ENCODE results near the gene RPL3.
A peak's percentile ranks its signal among the peaks of the same experiment; 100 is the strongest.
"Not testable (repeated sequence)": the region's sequence is repeated elsewhere in the genome, so short reads cannot be mapped to it uniquely, and the experiment has no call there.

The RPL3 gene

DNA sequence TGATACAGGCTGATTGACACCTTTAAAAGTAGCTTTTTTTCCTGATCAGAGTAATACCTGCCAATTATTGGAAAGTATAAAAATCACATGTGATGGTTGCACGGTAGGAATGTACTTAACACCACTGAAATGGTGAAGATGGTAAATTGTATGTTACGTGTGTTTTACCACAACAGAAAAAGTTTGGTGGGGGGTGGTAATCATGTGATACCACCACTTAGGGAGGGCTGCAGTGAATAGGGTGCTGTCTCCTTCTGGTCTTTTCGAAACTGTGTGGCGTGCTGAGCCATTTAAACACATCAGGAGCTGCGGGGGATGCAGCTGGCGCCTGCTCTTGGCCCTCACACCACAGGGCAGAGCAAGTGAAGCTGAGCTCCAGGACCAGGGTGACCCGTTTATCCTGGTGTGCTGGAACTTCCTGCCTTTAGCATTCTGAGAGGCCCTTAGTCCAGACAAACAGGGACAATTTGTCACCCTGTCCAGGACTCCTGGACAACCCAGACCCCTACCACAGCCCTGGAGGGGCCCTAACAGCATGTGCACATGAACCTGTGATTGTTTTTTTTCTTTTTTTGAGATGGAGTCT lies 33.0 kb upstream of the RPL3 start:
- DNase-seq = no peak

GRCh38 chr22:39351689-39352214 lies 32.3 kb upstream of the RPL3 start:
- DNase-seq = no peak

DNA sequence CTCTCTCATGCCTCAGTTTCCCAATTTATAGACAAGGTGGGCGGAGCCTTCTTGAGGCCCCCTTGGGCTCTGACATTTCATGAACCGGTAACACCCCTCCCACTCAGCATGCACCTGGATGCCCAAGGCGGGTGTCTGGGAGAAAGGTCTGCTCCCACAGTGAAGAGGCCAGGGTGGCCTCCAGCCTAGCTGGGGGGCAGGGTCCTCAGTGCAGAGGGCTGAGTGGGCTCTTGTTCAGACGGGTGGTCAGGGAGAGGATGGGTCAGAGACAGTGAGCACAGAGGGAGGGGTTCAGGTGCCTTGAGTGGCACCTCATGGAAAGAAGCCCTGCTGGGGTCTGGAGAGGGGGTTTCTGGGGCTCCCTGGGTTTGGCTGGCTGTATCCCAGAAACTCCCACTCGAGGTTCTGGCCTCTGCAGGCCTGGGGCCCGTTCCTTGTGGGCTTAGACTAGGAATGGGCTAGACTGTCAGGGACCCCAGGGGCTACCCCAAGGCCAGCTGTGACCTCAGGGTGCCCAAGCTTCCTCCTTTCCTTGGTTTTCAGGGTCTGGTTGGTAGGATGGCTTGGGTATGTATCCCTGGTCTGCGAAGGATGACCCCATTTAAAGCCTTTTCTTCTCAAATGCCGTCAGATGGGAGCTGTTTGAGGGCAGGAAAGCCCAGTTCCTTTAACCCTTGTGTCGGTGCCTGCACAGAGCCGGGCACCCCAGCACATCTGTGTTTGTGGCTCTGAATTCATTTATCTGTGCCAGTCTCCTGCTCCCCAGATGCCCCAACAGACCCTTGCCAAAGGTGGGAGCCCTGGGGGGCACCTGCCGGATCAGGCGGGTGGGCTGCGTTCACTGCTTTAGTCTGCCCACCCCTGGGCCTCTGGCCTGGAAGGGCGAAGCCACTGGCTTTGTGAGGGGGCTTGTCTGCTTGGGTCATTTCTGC lies 31.6 kb upstream of the RPL3 start:
- no peak for DNase-seq

GRCh38 chr22:39349967-39350726 lies 30.7 kb upstream of the RPL3 start, which contains the start of gene SYNGR1:
TSS of gene SYNGR1 (plus strand) at chr22:39349991. CDS start at chr22:39350011, 20 bp downstream.
- peak in 2 of 56 donors; percentile 15 to 52 for DNase-seq

GRCh38 chr22:39349506-39349966 lies 30.1 kb upstream of the RPL3 start:
- peak in 24 of 56 donors; percentile 22 to 74 (median 47) for DNase-seq

GRCh38 chr22:39348909-39349505 lies 29.6 kb upstream of the RPL3 start:
- peak in 26 of 56 donors; percentile 19 to 74 (median 44) for DNase-seq

DNA sequence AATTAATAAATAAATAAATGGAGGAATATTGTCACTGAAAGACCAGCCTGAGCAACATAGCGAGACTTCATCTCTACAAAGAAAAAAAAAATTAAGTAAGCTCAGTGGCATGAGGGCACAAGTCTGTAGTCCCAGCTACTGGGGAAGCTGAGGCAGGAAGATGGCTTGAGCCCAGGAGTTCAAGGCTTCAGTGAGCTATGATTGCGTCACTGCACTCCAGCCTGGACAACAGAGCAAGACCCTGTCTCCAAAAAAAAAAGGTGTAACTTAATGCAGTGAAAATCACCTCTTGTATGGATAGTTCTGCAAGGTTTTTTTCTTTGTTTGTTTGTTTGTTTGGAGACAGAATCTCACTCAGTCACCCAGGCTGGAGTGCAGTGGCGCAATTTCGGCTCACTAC lies 25.8 kb upstream of the RPL3 start:
- no peak for DNase-seq

- DNase-seq = no peak
These were observed 24.6 kb upstream of the RPL3 start for GRCh38 chr22:39344046-39344390.

- peak in 36 of 56 donors; percentile 11 to 79 (median 38) for DNase-seq
These were observed 24.0 kb upstream of the RPL3 start for GRCh38 chr22:39343259-39344045.

DNA sequence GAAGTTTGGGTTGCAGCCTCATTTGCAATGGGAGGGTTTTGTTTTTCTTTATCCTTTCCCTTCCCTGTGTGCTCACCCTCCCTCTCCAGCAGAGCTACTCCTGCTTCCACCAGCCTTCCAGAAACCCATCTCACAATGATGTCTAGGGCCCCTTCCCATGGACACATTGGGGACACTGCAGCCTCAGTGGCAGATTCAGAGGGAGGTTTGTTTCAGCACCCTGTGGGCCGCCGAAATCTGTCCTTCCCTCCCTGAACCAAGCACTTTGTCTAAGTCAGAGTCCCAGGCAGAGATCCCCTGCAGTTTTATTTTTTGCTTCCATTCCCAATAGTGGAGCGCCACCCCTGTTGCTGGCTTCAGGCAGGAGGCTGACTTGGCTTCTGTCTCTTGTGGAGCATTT lies 21.8 kb upstream of the RPL3 start:
- DNase-seq = no peak

DNA sequence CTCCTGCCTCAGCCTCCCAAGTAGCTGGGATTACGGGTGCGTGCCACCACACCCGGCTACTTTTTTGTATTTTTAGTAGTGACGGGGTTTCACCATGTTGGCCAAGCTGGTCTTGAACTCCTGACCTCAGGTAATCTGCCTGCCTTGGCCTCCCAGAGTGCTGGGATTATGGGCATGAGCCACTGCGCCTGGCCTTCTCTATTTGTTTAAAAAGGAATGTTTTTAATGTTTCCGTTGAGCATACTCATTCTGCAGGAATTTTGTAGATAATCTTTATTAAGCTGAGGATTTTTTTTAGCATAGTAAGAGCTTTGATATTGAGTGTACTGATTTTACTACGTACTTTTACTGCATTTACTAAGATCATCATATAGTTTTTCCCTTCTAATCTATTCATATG lies 20.4 kb upstream of the RPL3 start:
- DNase-seq = not testable (repeated sequence)

DNA sequence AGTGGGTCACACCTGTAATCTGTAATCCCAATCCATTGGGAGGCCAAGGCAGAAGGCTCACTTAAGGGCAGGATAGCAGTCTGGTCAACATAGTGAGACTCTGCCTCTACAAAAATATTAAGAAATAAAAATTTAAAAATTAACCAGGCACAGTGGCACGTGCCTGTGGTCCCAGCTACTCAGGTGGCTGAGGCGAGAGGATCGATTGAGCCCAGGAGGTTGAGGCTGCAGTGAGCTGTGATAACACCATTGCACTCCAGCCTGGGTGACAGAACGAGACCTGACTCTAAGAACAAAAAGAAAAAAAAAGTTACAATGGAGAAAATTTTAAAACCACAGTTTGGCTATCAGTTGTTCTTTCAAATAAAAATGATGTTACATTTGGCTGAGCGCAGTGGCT lies 17.0 kb upstream of the RPL3 start:
- no peak for DNase-seq

GRCh38 chr22:39332441-39333064 lies 13.1 kb upstream of the RPL3 start:
- peak in 2 of 56 donors; percentile 36 to 51 for DNase-seq

- DNase-seq = not testable (repeated sequence)
These were observed 11.1 kb upstream of the RPL3 start for GRCh38 chr22:39330553-39330952.

DNA sequence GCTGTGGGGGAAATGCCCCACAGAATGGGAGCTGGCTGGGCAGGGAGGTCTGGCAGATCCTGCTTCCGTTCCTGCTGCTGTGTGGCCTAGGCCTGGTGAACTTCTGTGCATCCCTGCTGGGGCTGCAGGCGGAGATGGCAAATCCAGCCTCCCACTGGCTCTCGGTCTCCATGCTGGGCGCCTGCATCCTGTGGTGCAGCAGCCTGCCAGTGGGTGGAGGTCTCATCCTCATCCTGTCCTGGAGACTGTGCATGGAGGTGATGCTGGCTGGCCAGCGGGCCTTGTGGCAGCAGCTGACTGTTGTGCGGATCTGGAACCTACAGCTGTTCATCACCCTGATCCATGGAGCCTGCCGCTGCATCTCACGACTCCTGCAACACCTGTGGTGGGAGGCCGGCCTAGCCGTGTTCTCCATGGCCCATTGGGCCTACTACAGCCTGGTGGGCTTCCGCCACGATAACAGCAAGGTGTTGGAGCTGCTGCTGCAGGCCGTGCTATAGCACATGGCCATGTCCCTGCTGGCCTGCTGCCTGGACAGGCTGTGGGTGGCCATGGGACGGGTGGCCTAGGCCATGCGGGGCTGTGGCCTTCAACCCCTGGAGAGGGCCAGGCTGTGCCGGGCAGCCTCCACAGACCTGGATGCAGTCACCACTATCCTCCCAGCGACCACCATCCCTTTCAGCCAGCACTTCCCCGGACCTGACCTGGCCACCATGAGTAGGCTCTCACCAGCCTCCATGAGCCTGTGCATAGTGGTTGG lies 8.8 kb upstream of the RPL3 start:
- DNase-seq = no peak

DNA sequence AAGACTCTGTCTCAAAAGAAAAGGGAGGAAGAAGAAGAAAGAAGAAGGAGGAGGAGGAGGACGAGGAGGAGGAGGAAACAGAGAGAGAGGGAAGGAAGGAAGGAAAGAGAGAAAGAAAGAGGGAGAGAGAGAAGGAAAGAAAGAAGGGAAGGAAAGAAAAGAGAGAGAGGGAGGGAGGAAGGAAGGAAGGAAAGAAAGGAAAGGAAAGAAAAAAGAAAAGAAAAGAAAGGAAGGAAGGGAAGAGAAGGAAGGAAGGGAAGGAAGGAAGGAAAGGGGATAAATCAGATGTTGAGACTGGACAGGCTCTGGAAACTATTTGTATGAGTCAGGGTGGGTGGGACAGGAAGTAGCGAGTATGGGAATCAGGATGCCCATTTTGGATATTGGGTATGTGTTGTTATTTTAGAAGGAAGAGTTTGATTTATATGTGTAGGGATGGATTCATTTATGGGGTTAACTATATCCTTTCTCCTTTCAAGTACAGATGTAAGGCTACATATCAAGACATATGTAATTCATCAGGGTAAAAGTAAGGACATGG lies 6.0 kb upstream of the RPL3 start:
- DNase-seq = no peak

GRCh38 chr22:39320616-39321029 lies 1.2 kb upstream of the RPL3 start:
- not testable (repeated sequence) for DNase-seq

DNA sequence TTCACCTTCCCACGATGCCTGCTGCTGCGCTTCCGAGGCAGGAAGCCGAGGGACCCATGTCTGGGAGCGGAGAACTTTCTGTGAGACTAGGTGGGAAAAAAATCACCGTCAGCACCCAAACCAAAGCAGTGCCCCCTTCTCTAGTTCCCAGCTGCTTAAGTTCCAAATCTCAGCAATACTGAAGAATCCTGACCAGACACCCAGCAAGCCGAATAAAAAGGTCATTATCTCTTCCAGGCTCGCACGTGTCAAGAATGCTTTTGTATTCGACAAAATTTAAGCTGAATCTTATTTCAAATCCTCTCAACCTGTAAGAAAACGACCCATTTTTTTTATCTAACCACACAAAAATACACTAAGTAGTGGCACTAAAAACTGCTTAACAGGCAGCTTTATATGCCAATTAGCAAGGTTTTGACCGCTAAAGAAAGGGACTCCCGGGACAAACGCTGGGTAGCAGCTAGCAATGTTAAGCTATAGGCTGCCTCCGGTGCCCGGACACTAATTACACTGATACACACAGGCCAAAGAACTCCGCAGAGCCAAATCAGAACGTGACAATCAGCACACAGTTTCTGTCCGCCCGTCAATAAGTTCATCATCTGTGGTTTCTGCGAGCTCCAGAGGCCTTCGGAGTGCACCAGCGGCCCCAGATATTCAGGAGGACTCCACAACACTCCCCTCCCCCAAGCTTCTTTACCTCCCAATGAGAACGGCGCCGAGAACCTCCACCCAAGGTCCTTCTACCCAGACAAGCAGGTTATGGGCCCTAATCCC lies 728 bp downstream of the RPL3 start:
- peak in 7 of 56 donors; percentile 50 to 67 (median 57) for DNase-seq
